GM12878 (cell line): ENCODE measurements around the gene CDK5R1. TPM values are rescaled to one million over a fixed set of nuclear protein-coding genes. Genes with fewer than 3 reads are reported as not detected.

Experiments used
- ATAC-seq: fragments of 200-7000 bp; cut with Tn5 transposase; 3 replicates; pipeline ENCODE4 v1.9.1; 2020; ENCODE audit warnings: mild to moderate bottlenecking, moderate library complexity
- BruUV-seq: library from RNA; stranded (reverse); fragments of 400-500 nt; replicated peaks from 2 replicates; lab custom pipeline; 2021; lab: Mats Ljungman, UMichigan
- CTCF ChIA-PET: fragments of 300-600 bp; sonication (Branson Sonifier 250); formaldehyde crosslinking; extraction: SDS; loops from one replicate; lab custom pipeline; 2021; ENCODE audit warnings: inconsistent platforms; lab: Yijun Ruan, JAX
- POLR2A ChIA-PET: fragments of 350-600 bp; formaldehyde crosslinking; extraction: SDS; loops from one replicate; lab custom pipeline; 2021; ENCODE audit warnings: inconsistent platforms; lab: Charles Lee
- RAD21 ChIA-PET: fragments of 300-600 bp; sonication (Branson Sonifier 250); formaldehyde crosslinking; loops from one replicate; lab custom pipeline; 2023; ENCODE audit warnings: antibody characterized with exemption; ENCODE audit not compliant: unreplicated experiment; lab: Charles Lee
- SMC1A ChIA-PET: fragments of 300-600 bp; sonication (Branson Sonifier 250); formaldehyde crosslinking; loops from one replicate; lab custom pipeline; 2023; ENCODE audit not compliant: unreplicated experiment, uncharacterized antibody; lab: Charles Lee
- DNase-seq: peaks from one replicate; pipeline ENCODE4 v3.0.0-alpha.2; 2011; ENCODE audit warnings: low read depth, low spot score
- FAIRE-seq: peaks from 3 replicates; lab custom pipeline; 2011; peaks lifted over from hg19 to GRCh38; lab: Jason Lieb, UNC
- H2AFZ ChIP-seq: 2 replicates; pipeline ENCODE4 v1.6.0; 2011; ENCODE audit warnings: low read depth, low read length, control low read depth; ENCODE audit not compliant: control insufficient read depth
- H3K27ac ChIP-seq: 2 replicates; pipeline ENCODE4 v1.5.1; 2011; ENCODE audit warnings: control low read depth; ENCODE audit not compliant: control insufficient read depth, insufficient read depth
- H3K27me3 ChIP-seq, 2 experiments: replicated peaks in 1 of 2; 2 replicates each; pipeline versions ENCODE4 v1.6.0 to v1.6.1; 2011; ENCODE audit warnings: low read length in 1 of 2; ENCODE audit not compliant: control insufficient read depth in 2 of 2, insufficient read depth in 2 of 2
- H3K36me3 ChIP-seq, 2 experiments: 2 replicates each; pipeline ENCODE4 v1.5.1; 2011; ENCODE audit warnings: low read length in 1 of 2; ENCODE audit not compliant: control insufficient read depth in 2 of 2, insufficient read depth in 2 of 2
- H3K4me1 ChIP-seq: 2 replicates; pipeline ENCODE4 v1.6.1; 2011; ENCODE audit warnings: mild to moderate bottlenecking, low read length, moderate library complexity, mixed read lengths; ENCODE audit not compliant: control insufficient read depth, insufficient read depth
- H3K4me2 ChIP-seq: 2 replicates; pipeline ENCODE4 v1.6.0; 2011; ENCODE audit warnings: control low read depth; ENCODE audit not compliant: control insufficient read depth, insufficient read depth
- H3K4me3 ChIP-seq: fragments of 200-600 bp; sonication (generic); 2 replicates; pipeline ENCODE4 v1.5.1; 2016
- H3K79me2 ChIP-seq: 2 replicates; pipeline ENCODE4 v1.6.0; 2011; ENCODE audit warnings: low read length; ENCODE audit not compliant: control insufficient read depth, insufficient read depth
- H3K9ac ChIP-seq: 2 replicates; pipeline ENCODE4 v1.8.0; 2011; ENCODE audit warnings: low read length, control low read depth, mixed read lengths; ENCODE audit not compliant: control insufficient read depth, insufficient read depth
- H3K9me3 ChIP-seq: replicated peaks from 3 replicates; pipeline ENCODE4 v1.5.1; 2011; ENCODE audit warnings: mild to moderate bottlenecking, low read length; ENCODE audit not compliant: control insufficient read depth, insufficient read depth
- H4K20me1 ChIP-seq: 2 replicates; pipeline ENCODE4 v1.6.0; 2011; ENCODE audit not compliant: control insufficient read depth, insufficient read depth
- CBX5 ChIP-seq: sonication (generic); IDR thresholded peaks from 2 replicates; pipeline ENCODE4 v1.6.1; 2016; ENCODE audit warnings: low read depth, moderate library complexity, mild to moderate bottlenecking, inconsistent platforms
- CREB1 ChIP-seq: IDR thresholded peaks from 2 replicates; pipeline ENCODE4 v1.6.1; 2012; ENCODE audit warnings: low read depth, mild to moderate bottlenecking, inconsistent platforms
- JUNB ChIP-seq: IDR thresholded peaks from 2 replicates; pipeline ENCODE4 v1.6.1; 2016; ENCODE audit warnings: antibody characterized with exemption, mild to moderate bottlenecking
- JUND ChIP-seq: IDR thresholded peaks from 2 replicates; pipeline ENCODE4 v1.6.1; 2012; ENCODE audit warnings: low read depth, mild to moderate bottlenecking, low read length, improper control_type of control experiment, moderate library complexity
- NFYA ChIP-seq: IDR thresholded peaks from 2 replicates; pipeline ENCODE4 v1.6.1; 2011; ENCODE audit warnings: low read depth, mild to moderate bottlenecking, low read length, improper control_type of control experiment, borderline replicate concordance
- POLR2A ChIP-seq: IDR thresholded peaks from 2 replicates; pipeline ENCODE4 v1.6.1; 2011; ENCODE audit warnings: low read depth, mild to moderate bottlenecking, low read length
- PRDM15 ChIP-seq: fragments of 450-650 bp; formaldehyde crosslinking; IDR thresholded peaks from 2 replicates; pipeline ENCODE4 v1.4.0; 2020; ENCODE audit warnings: mild to moderate bottlenecking, moderate library complexity
- RELB ChIP-seq: fragments of 450-650 bp; IDR thresholded peaks from 2 replicates; pipeline ENCODE4 v1.6.1; 2017; ENCODE audit warnings: low read depth, mild to moderate bottlenecking, moderate library complexity
- WGBS: methylation state at CpG from one replicate; pipeline ENCODE4 v1.1.6; 2016; ENCODE audit warnings: low lambda C conversion rate; ENCODE audit not compliant: insufficient replicate concordance, insufficient coverage; ENCODE audit errors: missing lambda C conversion rate; 5-methylcytosine and 5-hydroxymethylcytosine counted together
- in situ Hi-C: fragments of 300-500 bp; cut with MboI; formaldehyde crosslinking; loops from 9 replicates; pipeline ENCODE4 v1.14.3; 2018; ENCODE audit warnings: mixed read lengths
- intact Hi-C: fragments of 100-400 bp; cut with micrococcal nuclease; formaldehyde crosslinking; loops from one replicate; pipeline ENCODE4 v1.14.2; 2022; ENCODE audit not compliant: unreplicated experiment
- polyA plus RNA-seq, 11 experiments: library from polyadenylated mRNA; depleted of rRNA in 4 of 11; unstranded in 6 of 11; stranded (reverse) in 5 of 11; fragments of >200 nt; fragmentation: Nextera tagmentation in 4 of 11; fragmentation: Illumina TruSeq in 1 of 11; extraction: Ambion mirVana in 4 of 11; extraction: Trizol in 1 of 11; gene quantifications; 1 replicate in 1 of 11; 2 replicates in 10 of 11; pipeline versions ENCODE4 v1.2.1 to v1.2.3, GENCODE V29; 2011 to 2016; ENCODE audit warnings: inconsistent platforms in 2 of 11, missing spikeins in 2 of 11, low read depth in 1 of 11
- total RNA-seq, 4 experiments: library from RNA; depleted of rRNA in 3 of 4; stranded (reverse); fragments of >200 nt in 3 of 4; fragmentation: Illumina TruSeq in 1 of 4; extraction: Trizol in 1 of 4; gene quantifications; 2 replicates each; pipeline versions ENCODE4 v1.2.1 to v1.2.3, GENCODE V29; 2013 to 2021

The CDK5R1 gene
- total and polyA plus RNA-seq, 10 of the 15 experiments (the other 5 are each of a cell fraction or from before 2014, with no cell fraction given), result 1.1 to 28.3 (median 12.2) TPM

DNA sequence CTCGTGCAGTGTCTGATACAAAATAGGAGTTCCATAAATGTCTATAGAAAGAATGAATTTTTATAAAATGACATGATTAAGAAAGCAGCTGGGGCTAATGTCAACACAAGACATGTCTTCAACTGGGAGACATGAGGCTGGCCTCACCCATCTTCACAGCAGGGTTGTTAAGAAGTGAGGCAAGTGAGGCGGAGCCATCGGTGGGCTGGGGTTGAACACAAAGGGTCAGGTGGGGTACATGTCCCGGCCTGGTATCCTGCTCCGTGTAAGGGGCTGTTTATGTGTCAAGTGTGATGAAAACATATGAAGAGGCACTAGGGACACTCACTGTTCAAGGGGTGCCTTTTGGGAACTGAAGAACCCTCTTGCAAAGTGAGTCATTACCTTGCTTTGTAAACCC, 22.1 kb downstream of the CDK5R1 start:
- in situ Hi-C loops, result no loop called here
- peaks cover 15% of the 10 kb centered on the region for H3K4me1 ChIP-seq
- no peak for ATAC-seq

More for the DNA sequence above, 22.1 kb downstream of the CDK5R1 start:
- no peak overlapping the region for H3K27ac ChIP-seq
- no peaks in the 10 kb centered on the region for H3K79me2 ChIP-seq
- H3K4me2 ChIP-seq, result no peak overlapping the region
- 69% methylated on average over 5 of the region's 5 CpGs for WGBS
- TF ChIP-seq POLR2A (no peak), JUNB (no peak), CREB1 (no peak), CBX5 (no peak), PRDM15 (no peak), JUND (no peak), RELB (no peak), NFYA (no peak)
- H3K4me3 ChIP-seq, result no peak overlapping the region
- H3K36me3 ChIP-seq, result no peaks in the 10 kb centered on the region; a peak in 1 of 4 replicates
- no peak for FAIRE-seq
- ChIA-PET SMC1A (interaction anchor here (0.8 to 13.7 kb wide), 4 partner anchors 16 to 60 kb away, joined by 3 to 286 read pairs (median 4); partner anchors contain the start of gene CDK5R1), CTCF (interaction anchor here (1.0 to 1.6 kb wide), 2 partner anchors 8 to 46 kb away, joined by 3 to 5 read pairs; no protein-coding TSS in a partner anchor), POLR2A (interaction anchor here (1.5 to 18.8 kb wide), 2 partner anchors 12 to 18 kb away, joined by 3 to 308 read pairs; partner anchors contain the start of gene CDK5R1), RAD21 (interaction anchor here (1.7 to 19.5 kb wide), 2 partner anchors 15 to 18 kb away, joined by 6 to 543 read pairs; partner anchors contain the start of gene CDK5R1)
- no peak for DNase-seq
- H3K27me3 ChIP-seq, result no peaks in the 10 kb centered on the region
- BruUV-seq, result no TSS peak
- H2AFZ ChIP-seq, result no peak overlapping the region
- no peak overlapping the region for H3K9ac ChIP-seq
- intact Hi-C loops, result no loop called here
- H4K20me1 ChIP-seq, result no peaks in the 10 kb centered on the region
- no peaks in the 10 kb centered on the region for H3K9me3 ChIP-seq
